Neuronal stem cell (in vitro differentiated cells): ENCODE results near the gene FKBP10.
A peak's percentile ranks its signal among the peaks of the same experiment; 100 is the strongest.
"Not testable (repeated sequence)": the region's sequence is repeated elsewhere in the genome, so short reads cannot be mapped to it uniquely, and the experiment has no call there.

Experiments used
- DNase-seq: peaks from one replicate; pipeline ENCODE4 v3.0.0-alpha.2; 2013; ENCODE audit warnings: low spot score
- H2AFZ ChIP-seq: one replicate; pipeline ENCODE4 v1.6.1; 2013; ENCODE audit warnings: mild to moderate bottlenecking, low read length, inconsistent platforms
- H2AK5ac ChIP-seq: 2 replicates; pipeline ENCODE4 v1.6.1; 2013; ENCODE audit warnings: low read depth, mild to moderate bottlenecking, inconsistent platforms, low read length, moderate library complexity, mixed read lengths
- H2BK120ac ChIP-seq: 2 replicates; pipeline ENCODE4 v1.6.1; 2013; ENCODE audit warnings: low read depth, mild to moderate bottlenecking, inconsistent platforms, low read length, moderate library complexity, mixed read lengths
- H2BK12ac ChIP-seq: one replicate; pipeline ENCODE4 v1.6.1; 2013; ENCODE audit warnings: low read length, inconsistent platforms
- H2BK15ac ChIP-seq: 2 replicates; pipeline ENCODE4 v1.6.1; 2013; ENCODE audit warnings: mild to moderate bottlenecking, low read length, inconsistent platforms, mixed read lengths
- H2BK5ac ChIP-seq: one replicate; pipeline ENCODE4 v1.6.1; 2013; ENCODE audit warnings: inconsistent platforms, mild to moderate bottlenecking, low read length, moderate library complexity
- H3K14ac ChIP-seq: one replicate; pipeline ENCODE4 v1.6.1; 2013; ENCODE audit warnings: low read length, inconsistent platforms
- H3K18ac ChIP-seq: 2 replicates; pipeline ENCODE4 v1.6.1; 2013; ENCODE audit warnings: low read length, inconsistent platforms
- H3K23ac ChIP-seq: 2 replicates; pipeline ENCODE4 v1.6.1; 2013; ENCODE audit warnings: low read depth, mild to moderate bottlenecking, mixed read lengths, low read length, inconsistent platforms; ENCODE audit not compliant: poor library complexity
- H3K27ac ChIP-seq: replicated peaks from 3 replicates; pipeline ENCODE4 v1.5.1; 2013; ENCODE audit warnings: low read length, inconsistent platforms
- H3K27me3 ChIP-seq, 3 experiments: 2 replicates each; pipeline ENCODE4 v1.6.1; 2013; ENCODE audit warnings: low read length in 3 of 3, mild to moderate bottlenecking in 2 of 3, inconsistent platforms in 1 of 3, low read depth in 1 of 3, mixed read lengths in 1 of 3, moderate library complexity in 1 of 3; ENCODE audit not compliant: control insufficient read depth in 3 of 3, insufficient read depth in 3 of 3
- H3K36me3 ChIP-seq, 2 donors: replicated peaks in 1 of 2; 2 replicates each; pipeline ENCODE4 v1.6.1; 2013; ENCODE audit warnings: low read length in 2 of 2; ENCODE audit not compliant: control insufficient read depth in 2 of 2, insufficient read depth in 2 of 2
- H3K4ac ChIP-seq: 2 replicates; pipeline ENCODE4 v1.6.1; 2013; ENCODE audit warnings: inconsistent platforms, mild to moderate bottlenecking, low read length, moderate library complexity
- H3K4me1 ChIP-seq, 2 donors: 1 replicate in 1 of 2; 2 replicates in 1 of 2; pipeline ENCODE4 v1.6.1; 2013; ENCODE audit warnings: low read length in 2 of 2, low read depth in 1 of 2; ENCODE audit not compliant: control insufficient read depth in 2 of 2, insufficient read depth in 1 of 2
- H3K4me2 ChIP-seq: one replicate; pipeline ENCODE4 v1.6.1; 2013; ENCODE audit warnings: mild to moderate bottlenecking, low read length, inconsistent platforms; ENCODE audit not compliant: insufficient read depth, poor library complexity, severe bottlenecking
- H3K4me3 ChIP-seq, 2 donors: 2 replicates each; pipeline ENCODE4 v1.5.1; 2013; ENCODE audit warnings: low read length in 2 of 2, mild to moderate bottlenecking in 2 of 2, inconsistent platforms in 1 of 2, moderate library complexity in 1 of 2
- H3K79me1 ChIP-seq: one replicate; pipeline ENCODE4 v1.6.1; 2013; ENCODE audit warnings: low read depth, mild to moderate bottlenecking, inconsistent platforms, low read length, moderate library complexity
- H3K9ac ChIP-seq: one replicate; pipeline ENCODE4 v1.6.1; 2013; ENCODE audit warnings: mild to moderate bottlenecking, low read depth, low read length, inconsistent platforms; ENCODE audit not compliant: poor library complexity
- H3K9me3 ChIP-seq, 2 donors: replicated peaks in 1 of 2; 2 replicates each; pipeline versions ENCODE3 to v1.6.1; 2013; ENCODE audit warnings: low read length in 2 of 2, mild to moderate bottlenecking in 2 of 2, inconsistent platforms in 1 of 2, low read depth in 1 of 2, mixed read lengths in 1 of 2, moderate library complexity in 1 of 2; ENCODE audit not compliant: control insufficient read depth in 2 of 2, insufficient read depth in 1 of 2
- H4K8ac ChIP-seq: one replicate; pipeline ENCODE4 v1.6.1; 2013; ENCODE audit warnings: low read depth, mild to moderate bottlenecking, inconsistent platforms, low read length, moderate library complexity
- H4K91ac ChIP-seq: one replicate; pipeline ENCODE4 v1.6.1; 2013; ENCODE audit warnings: low read length, low read depth, mild to moderate bottlenecking, inconsistent platforms; ENCODE audit not compliant: poor library complexity
- WGBS, 2 donors: extraction: QIAGEN DNeasy Blood & Tissue Kit; methylation state at CpG; one replicate each; pipeline ENCODE4 v1.1.7; 2013; ENCODE audit warnings: missing lambda C conversion rate in 2 of 2, mixed read lengths in 1 of 2; ENCODE audit not compliant: insufficient read length in 2 of 2, insufficient replicate concordance in 1 of 2; ENCODE audit errors: extremely low coverage in 2 of 2; 5-methylcytosine and 5-hydroxymethylcytosine counted together

The FKBP10 gene

DNA sequence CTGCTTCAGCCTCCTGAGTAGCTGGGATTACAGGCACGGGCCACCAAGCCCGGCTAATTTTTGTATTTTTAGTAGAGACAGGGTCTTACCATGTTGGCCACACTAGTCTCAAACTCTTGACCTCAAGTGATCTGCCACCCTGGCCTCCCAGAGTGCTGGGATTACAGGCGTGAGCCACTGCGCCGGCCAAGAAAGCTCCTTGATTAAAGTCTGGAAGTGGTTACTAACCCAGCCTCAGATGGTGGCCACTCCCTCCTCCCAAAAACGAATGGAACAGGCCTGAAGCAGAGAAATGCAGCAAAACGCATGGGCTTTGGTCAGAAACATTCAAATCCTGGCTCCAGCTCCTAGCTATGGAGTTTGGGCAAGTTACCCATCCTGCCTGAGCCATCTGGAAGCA, 11.3 kb downstream of the FKBP10 start:
- Histone ChIP-seq H3K18ac (no peak overlapping the region), H3K79me1 (no peaks in the 10 kb centered on the region), H3K4me2 (no peak overlapping the region), H2BK15ac (no peak overlapping the region), H3K23ac (no peak overlapping the region), H3K9me3 (no peaks in the 10 kb centered on the region), H2AK5ac (no peak overlapping the region), H2BK12ac (no peak overlapping the region), H3K14ac (no peak overlapping the region), H4K8ac (no peak overlapping the region), H3K27ac (no peak overlapping the region), H3K4me3 (no peak overlapping the region), H2BK5ac (no peak overlapping the region), H3K4ac (no peak overlapping the region), H3K36me3 (peaks cover 28 to 82% of the 10 kb centered on the region in 2 donors), H3K9ac (no peak overlapping the region), H3K27me3 (no peaks in the 10 kb centered on the region), H3K4me1 (peaks cover 3 to 26% of the 10 kb centered on the region in 2 donors), H2AFZ (no peak overlapping the region), H4K91ac (no peak overlapping the region), H2BK120ac (no peak overlapping the region)
- DNase-seq, result no peak
- no CpG with 5 or more reads among the region's 7 CpGs for WGBS, 2 donors

DNA sequence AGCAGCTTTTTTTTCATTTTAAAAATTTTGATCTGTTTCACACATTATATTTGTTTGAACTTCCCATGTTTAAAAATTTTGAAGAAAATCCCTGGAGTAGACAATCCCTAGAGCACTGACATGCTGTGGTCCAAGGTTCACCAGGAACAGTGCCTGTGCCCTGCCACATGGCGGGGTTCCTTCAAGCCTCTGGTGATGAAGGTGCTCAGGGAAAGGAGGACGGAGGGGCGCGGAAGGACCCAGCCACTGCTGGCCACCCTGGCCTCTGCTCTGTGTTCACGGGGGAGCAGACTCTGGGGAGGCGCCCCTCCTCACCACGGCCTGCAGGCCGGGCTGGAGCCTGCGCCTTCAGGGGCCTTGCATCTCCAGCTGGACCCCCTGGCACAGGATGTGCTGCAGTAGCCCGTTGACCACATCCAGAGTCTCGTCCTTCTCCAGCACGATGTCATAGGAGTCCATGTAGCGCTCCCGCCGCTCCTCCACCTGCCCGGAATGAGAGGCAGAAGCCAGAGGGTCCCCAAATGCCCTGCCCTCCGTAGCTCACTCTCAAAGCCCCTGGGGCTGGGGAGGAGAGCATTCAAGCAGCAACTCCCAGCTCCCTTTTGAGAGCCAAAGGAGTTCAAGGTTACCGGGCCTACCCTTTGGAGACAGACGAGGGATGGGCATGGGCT, 12.5 kb downstream of the FKBP10 start:
- no peak overlapping the region for H3K4ac ChIP-seq
- no peak overlapping the region for H2BK120ac ChIP-seq
- H3K9me3 ChIP-seq, result no peaks in the 10 kb centered on the region
- no peak overlapping the region for H2BK5ac ChIP-seq
- H4K8ac ChIP-seq, result no peak overlapping the region
- no peak overlapping the region for H3K23ac ChIP-seq
- no peak overlapping the region for H3K4me2 ChIP-seq
- H3K4me1 ChIP-seq, result peaks cover 3 to 16% of the 10 kb centered on the region in 2 donors
- no peak overlapping the region for H2AK5ac ChIP-seq
- H3K18ac ChIP-seq, result no peak overlapping the region
- WGBS, 2 donors, result no CpG with 5 or more reads among the region's 19 CpGs
- H2BK12ac ChIP-seq, result no peak overlapping the region
- no peak for DNase-seq
- H2AFZ ChIP-seq, result no peak overlapping the region
- H4K91ac ChIP-seq, result no peak overlapping the region
- H3K27me3 ChIP-seq, result no peaks in the 10 kb centered on the region
- H3K27ac ChIP-seq, result no peak overlapping the region
- H3K4me3 ChIP-seq, result no peak overlapping the region
- peaks cover 25 to 80% of the 10 kb centered on the region in 2 donors for H3K36me3 ChIP-seq
- no peak overlapping the region for H3K9ac ChIP-seq
- H3K14ac ChIP-seq, result no peak overlapping the region
- no peak overlapping the region for H2BK15ac ChIP-seq
- H3K79me1 ChIP-seq, result no peaks in the 10 kb centered on the region

DNA sequence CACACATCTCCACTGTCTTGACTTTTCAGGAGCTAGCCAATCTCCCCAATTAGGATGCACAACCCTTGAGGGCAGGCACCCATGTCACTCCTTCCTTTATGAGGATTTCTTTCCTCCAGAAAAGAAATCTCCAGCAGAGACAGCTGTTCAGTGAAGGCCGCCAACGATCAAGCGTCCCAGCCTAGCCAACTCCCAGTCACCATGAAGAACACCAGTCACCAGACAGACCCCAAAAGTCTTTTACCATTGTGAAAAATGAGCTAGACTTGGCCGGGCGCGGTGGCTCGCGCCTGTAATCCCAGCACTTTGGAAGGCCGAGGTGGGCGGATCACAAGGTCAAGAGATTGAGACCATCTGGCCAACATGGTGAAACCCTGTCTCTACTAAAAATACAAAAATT, 17.2 kb downstream of the FKBP10 start:
- not testable (repeated sequence) for H3K14ac ChIP-seq, H3K4ac ChIP-seq, H2AFZ ChIP-seq, H2BK12ac ChIP-seq, H3K4me2 ChIP-seq, H2BK5ac ChIP-seq, H3K4me1 ChIP-seq, H2BK120ac ChIP-seq, H3K27me3 ChIP-seq, H3K9me3 ChIP-seq, DNase-seq, H2AK5ac ChIP-seq, H3K79me1 ChIP-seq, H3K27ac ChIP-seq, H2BK15ac ChIP-seq, H4K8ac ChIP-seq, H4K91ac ChIP-seq, H3K23ac ChIP-seq, H3K9ac ChIP-seq, H3K18ac ChIP-seq, H3K4me3 ChIP-seq
- H3K36me3 ChIP-seq, result peaks cover 30 to 89% of the 10 kb centered on the region in 2 donors
- no CpG with 5 or more reads among the region's 10 CpGs for WGBS, 2 donors

DNA sequence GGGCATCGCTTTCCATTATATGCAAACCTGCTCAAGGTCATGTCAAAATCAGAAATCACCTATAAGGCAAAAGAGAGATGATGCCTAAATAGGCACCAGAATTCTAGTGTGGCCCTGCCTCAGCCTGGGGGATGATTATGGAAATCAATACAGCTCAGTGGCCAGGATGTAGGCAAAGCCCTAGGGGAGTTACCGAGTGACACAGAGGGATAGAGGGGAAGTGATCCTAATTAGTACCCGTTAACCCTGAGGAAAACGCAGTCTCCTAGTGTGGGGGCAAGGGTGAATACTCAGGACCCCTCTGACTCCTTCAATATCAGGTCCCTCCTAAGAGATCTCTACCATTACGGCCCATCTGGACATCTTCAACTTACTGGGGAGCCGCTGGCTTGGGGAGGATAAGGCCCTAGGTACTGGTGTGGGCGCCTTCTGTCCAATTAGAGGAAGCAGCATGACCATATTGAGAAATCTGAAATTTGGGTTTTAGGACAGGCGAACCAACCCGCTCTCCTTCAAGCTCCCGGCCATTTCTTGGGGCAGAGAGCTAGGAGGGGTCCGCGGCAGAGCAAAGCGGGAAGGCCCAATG, 22.5 kb downstream of the FKBP10 start:
- no peak overlapping the region for H2BK12ac ChIP-seq
- no peaks in the 10 kb centered on the region for H3K9me3 ChIP-seq
- H3K4me2 ChIP-seq, result peak overlapping the region; percentile 54
- peak overlapping the region; percentile 97 for H3K18ac ChIP-seq
- H3K4ac ChIP-seq, result no peak overlapping the region
- H2BK15ac ChIP-seq, result peak overlapping the region; percentile 98
- DNase-seq, result no peak
- H2BK120ac ChIP-seq, result peak overlapping the region; percentile 16
- no peak overlapping the region for H2BK5ac ChIP-seq
- no peak overlapping the region for H3K14ac ChIP-seq
- peak overlapping the region; percentile 97 for H3K9ac ChIP-seq
- peaks cover 0 to 3% (median 0%) of the 10 kb centered on the region in 3 experiments for H3K27me3 ChIP-seq
- no peak overlapping the region for H3K27ac ChIP-seq
- peak overlapping the region; percentile 92 to 95 for H3K4me3 ChIP-seq
- peak overlapping the region; percentile 75 for H2AK5ac ChIP-seq
- WGBS, 2 donors, result no CpG with 5 or more reads among the region's 13 CpGs
- peak overlapping the region; percentile 87 for H3K23ac ChIP-seq
- H2AFZ ChIP-seq, result peak overlapping the region; percentile 98
- peaks cover 4% of the 10 kb centered on the region for H3K79me1 ChIP-seq
- H4K91ac ChIP-seq, result no peak overlapping the region
- H3K4me1 ChIP-seq, result peaks cover 3% of the 10 kb centered on the region in 2 donors
- H4K8ac ChIP-seq, result no peak overlapping the region
- H3K36me3 ChIP-seq, result peaks cover 13 to 44% of the 10 kb centered on the region in 2 donors
